Stimulated activated CD8-positive, alpha-beta memory T cell treated with anti-CD3 and anti-CD28 coated beads, Interleukin-4, amount 100 ng/mL, for 48 hours (primary cell): ENCODE data around the gene SPDYE6.
"Not testable (repeated sequence)": the region's sequence is repeated elsewhere in the genome, so short reads cannot be mapped to it uniquely, and the experiment has no call there.

Experiments used
- DNase-seq: peaks from one replicate; pipeline ENCODE4 v3.0.0-alpha.2; 2020

The SPDYE6 gene

DNA sequence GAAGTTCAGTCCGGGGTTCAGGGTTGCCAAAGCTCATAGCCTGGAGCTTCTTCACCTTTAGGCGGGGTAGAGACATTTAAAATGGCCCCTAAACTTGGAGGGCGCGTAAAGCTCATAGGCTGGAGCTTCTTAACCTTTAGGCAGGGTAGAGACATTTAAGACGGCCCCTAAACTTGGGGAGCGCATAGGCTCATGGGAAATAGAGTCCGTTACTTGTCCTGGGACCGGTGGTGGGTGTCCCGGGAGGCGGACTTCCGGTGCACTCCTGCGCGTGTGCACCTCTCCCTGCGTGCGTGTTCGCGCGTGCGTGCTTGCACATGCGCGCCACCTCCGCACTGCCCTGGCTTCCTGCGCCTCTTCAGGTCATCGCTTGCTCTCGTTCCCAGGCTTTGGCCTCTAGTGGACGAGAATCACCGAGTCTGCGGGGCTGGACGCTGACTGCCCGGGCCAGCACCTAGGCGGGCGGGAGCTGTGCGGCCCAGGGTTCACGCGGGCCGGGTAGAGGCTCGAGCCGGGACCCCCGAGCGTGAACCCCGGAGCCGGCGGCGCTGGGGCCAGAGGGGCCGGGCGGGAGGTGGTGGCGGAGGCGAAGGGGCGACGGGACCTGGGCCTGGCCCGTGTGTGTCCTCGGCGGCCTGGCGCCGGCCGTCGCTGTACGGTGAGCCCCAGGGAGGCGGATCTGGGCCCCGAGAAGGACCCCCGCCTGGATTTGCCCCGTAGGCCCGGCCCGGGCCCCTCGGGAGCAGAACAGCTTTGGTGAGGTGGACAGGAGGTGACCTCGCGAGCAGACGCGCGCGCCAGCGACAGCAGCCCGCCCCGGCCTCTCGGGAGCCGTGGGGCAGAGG lies 7.5 kb upstream of the SPDYE6 start:
- peak; percentile 93 for DNase-seq

DNA sequence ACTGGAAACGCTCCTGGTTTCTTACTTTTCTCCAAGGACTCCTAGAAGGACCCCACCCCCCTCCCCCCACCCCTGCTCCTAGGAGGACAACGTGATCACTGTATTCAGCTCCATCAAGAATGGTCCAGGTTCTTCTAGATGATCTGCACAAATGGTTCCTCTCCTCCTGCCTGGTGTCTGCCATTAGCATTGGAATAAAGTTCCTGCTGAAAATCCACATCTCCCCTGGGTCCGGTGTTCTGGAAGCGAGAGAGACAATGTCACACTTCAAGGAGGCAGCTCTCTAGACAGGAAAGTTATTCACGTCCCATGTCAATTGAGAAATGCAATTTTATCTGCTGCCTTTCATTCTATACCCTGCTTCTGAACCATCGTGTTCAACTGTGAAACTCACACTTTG lies 9.3 kb downstream of the SPDYE6 start:
- not testable (repeated sequence) for DNase-seq

DNA sequence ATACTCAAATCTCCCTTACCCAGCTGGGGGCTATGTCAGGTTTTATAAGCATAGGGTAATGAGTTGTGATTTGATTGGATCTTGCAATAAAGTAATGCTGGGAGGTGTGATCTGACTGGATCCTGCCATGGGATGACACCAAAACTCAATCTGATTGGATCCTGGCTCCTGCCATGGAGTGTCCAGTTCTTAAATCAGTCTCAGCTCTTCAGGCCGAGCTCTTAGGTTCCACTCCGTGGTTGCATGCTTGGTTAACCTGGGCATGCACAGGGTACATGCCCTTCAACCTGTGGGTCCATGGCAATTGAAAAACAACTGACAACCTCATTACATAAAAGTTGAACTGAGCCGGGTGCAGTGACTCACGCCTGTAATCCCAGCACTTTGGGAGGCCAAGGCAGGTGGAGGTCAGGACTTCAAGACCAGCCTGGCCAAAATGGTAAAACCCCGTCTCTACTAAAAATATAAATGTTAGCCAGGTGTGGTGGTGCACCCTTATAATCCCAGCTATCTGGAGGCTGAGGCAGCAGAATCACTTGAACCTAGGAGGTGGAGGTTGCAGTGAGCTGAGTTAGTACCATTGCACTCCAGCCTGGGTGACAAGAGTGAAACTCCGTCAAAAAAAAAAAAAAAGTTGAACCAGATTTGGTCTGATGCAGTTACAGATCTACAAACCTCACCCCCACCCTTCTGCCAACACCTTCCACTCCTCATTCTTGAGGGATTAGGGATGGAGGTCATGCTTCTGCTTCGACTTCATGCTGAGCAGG lies 15.5 kb downstream of the SPDYE6 start:
- not testable (repeated sequence) for DNase-seq

DNA sequence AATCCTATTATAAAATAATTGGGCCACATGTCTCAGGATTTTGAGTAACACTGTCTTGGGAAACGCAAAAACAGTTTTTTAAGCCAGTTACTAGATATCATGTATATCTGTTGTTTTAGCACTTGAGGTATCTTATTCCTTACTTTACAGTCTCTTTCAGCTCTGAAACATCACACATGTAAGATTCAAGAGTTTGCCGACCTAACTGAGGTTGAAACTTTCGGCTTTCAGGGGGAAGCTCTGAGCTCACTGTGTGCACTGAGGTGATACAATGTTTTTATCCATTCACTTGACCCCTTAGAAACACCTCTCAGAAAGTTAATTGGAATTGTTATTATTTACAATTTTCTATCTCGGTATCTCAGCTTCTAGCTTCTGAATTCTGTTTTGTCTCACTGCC lies 18.8 kb downstream of the SPDYE6 start:
- DNase-seq, result not testable (repeated sequence)

DNA sequence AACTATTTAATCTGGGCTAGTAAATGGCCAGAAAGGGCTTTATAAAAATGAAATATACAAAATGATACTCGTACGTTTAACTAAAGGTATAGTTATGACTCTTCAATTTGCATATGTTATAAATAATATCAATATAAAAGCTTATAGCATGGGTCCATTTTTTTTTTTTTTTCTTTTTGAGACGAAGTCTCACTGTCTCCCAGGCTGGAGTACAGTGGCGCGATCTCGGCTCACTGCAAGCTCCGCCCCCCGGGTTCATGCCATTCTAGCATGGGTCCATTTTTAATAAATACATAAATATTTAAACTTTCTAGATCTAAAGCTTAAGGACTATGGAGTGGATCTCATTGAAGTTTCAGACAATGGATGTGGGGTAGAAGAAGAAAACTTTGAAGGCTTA lies 19.2 kb downstream of the SPDYE6 start:
- not testable (repeated sequence) for DNase-seq

DNA sequence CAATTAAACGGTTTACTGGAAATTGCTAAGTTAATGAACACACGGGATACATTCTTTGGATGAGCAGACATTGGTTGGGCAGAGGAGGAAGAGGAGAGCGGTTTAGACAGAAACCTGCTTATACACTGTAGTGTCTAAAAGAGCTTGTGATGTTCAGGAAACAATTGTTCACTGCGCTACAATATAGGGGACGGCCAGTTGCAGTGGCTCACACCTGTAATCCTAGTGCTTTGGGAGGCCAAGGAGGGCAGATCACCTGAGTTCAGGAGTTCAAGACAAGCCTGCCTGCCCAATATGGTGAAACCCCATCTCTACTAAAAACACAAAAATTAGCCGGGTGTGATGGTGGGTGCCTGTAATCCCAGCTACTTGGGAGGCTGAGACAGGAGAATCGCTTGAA lies 20.7 kb downstream of the SPDYE6 start:
- not testable (repeated sequence) for DNase-seq

DNA sequence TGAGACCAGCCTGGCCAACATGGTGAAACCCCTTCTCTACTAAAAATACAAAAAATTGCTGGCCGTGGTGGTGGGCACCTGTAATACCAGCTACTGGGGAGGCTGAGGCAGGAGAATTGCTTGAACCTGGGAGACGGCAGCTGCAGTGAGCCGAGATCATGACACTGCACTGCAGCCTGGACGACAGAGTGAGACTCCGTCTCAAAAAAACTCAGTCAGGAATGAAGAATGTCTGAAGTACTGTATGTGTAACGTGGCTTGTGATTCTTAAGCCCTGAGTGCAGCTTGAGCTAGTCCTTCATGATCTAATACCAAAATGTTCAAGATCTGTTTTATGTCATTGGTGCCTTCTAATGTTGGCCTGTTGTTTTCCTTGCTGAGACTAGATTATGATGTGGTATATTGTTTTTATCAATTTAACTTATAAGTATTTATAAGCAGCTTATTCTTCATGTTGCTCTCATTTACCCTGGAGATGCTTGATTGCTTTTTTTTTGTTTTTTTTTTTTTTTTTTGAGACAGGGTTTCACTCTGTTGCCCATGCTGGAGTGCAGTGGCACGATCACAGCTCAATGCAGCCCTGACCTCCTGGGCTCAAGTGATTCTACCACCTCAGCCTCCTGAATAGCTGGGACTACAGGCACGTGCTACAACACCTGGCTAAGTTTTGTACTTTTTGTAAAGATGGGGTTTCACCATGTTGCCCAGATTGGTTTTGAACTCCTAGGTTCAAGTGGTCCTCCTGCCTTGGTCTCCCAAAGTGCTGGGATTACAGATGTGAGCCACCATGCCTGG lies 25.4 kb downstream of the SPDYE6 start:
- not testable (repeated sequence) for DNase-seq

DNA sequence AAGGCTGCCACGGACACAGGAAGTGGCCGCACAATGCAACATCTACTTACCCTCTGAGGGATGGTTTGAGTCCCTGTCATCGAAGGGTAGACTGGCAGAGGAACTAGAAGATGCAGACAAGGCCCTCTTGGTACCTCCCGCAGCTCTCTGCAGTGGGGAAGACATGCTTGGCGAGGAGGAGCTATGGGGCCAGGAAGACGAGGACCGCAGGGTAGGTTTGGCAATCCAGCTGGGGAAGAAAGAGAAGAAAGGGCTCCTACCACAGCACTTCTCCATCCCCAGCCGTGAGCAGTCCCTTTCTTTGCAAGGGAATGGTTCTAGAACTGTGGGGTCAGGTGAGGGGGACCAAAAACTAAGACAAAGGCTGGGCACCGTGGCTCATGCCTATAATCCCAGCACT lies 26.9 kb downstream of the SPDYE6 start:
- not testable (repeated sequence) for DNase-seq

DNA sequence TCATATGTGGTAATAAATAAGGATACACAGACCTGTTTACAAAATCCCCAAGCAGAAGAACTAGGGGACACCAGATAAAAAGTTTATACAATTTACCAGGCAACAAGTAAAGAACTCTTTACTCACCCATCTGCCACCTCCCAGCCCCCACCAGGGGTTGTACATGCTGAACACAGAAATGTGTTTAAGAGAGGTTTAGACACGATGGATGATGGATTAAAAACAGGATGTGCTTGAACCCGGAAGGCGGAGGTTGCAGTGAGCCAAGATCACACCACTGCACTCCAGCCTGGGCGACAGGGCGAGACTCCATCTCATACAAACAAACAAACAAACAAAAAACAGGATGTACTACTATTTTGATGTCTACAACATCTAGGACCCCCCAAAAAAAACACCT lies 27.4 kb downstream of the SPDYE6 start:
- not testable (repeated sequence) for DNase-seq

DNA sequence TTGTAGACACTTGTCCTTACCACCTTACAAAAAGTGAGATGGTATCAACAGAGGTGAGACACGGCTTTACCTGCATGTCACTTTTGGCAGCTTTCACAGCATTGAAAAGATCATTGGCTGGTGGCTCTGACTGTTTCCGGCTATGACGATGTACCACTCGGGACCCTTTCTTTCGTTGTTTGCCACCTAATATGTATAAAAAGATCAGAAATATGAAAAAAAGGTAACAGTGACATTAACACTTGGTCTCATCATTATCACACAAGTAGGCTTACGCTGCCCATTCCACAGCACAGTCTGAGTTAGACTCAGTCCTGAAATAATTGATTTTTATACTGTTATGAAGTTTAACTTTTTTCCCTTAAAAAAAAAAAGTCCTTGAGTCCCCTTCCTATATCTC lies 29.1 kb downstream of the SPDYE6 start:
- not testable (repeated sequence) for DNase-seq

DNA sequence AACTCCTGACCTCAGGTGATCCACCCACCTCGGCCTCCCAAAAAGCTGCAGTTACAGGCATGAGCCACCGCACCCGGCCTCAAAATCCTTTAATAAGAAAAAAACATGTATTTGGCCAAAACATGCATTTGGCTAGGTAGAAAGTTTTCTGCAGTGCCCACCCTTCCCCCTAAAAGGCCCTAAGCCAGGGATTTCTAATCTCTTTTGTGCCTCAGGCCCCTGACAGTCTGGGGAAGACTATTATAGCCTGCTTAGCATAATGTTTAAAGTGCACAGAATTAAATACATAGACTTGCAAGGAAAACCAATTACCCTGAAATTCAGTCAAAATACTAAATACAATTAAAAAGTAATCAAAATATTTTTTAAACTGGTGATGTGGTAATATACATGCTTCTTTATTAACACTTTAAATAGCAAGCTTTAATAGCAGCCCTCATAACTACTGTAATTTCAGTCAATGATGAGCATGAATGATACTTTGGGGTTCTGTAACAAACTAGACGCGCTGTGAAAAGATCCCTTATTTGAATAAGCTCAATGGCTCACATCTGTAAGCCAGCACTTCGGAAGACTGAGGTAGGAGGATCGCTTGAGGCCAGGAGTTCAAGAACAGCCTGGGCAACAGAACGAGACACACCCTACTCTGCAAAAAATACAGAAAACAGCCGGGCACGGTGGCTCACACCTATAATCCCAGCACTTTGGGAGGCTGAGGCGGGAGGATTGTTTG lies 29.9 kb downstream of the SPDYE6 start:
- DNase-seq, result no peak

DNA sequence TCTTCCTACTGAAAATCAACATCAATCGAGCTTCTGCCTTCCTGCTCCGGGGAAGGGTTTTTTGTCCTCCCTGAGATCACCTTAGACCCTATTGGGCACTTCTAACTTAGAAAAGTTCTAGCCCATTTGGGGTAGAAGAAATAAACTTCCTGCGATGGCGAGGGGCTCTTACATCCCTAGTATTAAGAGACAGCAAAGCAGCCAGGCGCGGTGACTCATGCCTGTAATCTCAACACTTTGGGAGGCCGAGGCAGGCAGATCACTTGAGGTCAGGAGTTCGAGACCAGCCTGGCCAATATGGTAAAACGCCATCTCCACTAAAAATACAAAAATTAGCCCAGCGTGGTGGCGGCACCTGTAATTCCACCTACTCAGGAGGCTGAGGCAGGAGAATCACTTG lies 31.1 kb downstream of the SPDYE6 start:
- not testable (repeated sequence) for DNase-seq

DNA sequence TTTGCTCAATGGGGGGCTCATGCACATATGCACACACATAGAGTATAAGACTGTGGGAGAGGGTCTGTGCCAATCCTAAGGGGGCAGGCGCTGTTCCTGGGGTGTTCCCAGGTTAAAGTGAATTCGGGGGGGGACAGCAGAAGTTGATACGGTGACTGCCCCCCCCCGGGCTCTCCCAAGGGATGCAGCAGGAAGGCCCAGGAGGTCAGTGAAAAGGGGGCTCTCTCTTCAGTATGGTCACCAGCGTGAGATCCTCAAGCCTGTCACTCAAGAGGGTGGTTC lies 32.4 kb downstream of the SPDYE6 start:
- DNase-seq, result no peak

DNA sequence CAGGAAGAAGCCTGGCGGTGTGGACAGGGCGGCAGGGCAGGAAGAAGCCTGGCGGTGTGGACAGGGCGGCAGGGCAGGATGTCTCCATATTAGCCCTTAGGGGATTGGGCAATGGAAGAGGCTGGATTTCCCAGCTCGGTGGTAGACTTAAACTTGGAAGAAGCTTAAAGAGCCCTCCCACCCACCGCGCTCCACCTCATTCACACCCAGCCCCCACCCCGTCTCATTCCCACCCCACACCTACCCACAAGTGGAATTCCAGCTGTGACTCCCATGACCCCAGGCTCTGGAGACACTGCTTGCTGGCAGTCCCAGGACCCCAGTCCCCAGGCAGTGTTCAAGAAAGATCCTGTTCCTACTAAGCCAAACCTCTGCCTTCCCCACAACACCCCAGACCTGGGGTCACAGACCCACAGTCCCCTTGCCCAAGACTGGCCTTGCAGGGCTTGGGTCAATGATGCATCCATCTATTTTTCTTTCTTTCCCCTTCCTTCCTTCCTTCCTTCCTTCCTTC lies 34.0 kb downstream of the SPDYE6 start:
- DNase-seq, result no peak

DNA sequence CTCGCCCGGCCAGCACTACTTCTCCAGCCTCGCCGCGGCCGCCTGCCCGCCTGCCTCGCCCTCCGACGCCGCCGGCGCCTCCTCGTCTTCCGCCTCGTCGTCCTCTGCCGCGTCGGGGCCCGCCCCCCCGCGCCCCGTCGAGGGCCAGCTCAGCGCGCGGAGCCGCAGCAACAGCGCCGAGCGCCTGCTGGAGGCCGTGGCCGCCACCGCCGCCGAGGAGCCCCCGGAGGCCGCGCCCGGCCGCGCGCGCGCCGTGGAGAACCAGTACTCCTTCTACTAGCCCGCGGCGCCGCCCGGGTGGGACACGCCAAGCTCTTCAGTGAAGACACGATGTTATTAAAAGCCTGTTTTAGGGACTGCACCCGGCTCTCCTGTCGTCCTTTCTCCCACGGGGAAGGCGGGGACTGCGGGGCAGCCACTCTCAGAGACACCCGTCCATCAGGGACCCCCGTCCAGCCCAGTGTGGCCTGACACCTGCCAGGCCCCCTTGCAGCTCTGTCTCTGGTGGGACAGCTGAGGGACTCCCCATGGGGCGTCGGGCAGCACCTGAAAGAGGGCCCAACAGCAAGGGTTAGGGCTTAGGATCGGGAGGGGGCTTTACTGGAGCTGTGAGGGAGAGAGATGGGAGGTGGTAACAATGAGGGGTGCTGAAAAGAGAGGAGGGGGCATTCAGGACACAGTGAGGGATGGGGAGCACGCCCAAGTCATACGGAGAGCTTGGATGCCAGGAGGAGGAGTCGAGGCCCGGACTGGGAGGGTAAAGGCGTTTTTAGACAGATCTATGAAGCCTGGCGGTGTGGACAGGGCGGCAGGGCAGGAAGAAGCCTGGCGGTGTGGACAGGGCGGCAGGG lies 34.7 kb downstream of the SPDYE6 start:
- DNase-seq, result no peak

DNA sequence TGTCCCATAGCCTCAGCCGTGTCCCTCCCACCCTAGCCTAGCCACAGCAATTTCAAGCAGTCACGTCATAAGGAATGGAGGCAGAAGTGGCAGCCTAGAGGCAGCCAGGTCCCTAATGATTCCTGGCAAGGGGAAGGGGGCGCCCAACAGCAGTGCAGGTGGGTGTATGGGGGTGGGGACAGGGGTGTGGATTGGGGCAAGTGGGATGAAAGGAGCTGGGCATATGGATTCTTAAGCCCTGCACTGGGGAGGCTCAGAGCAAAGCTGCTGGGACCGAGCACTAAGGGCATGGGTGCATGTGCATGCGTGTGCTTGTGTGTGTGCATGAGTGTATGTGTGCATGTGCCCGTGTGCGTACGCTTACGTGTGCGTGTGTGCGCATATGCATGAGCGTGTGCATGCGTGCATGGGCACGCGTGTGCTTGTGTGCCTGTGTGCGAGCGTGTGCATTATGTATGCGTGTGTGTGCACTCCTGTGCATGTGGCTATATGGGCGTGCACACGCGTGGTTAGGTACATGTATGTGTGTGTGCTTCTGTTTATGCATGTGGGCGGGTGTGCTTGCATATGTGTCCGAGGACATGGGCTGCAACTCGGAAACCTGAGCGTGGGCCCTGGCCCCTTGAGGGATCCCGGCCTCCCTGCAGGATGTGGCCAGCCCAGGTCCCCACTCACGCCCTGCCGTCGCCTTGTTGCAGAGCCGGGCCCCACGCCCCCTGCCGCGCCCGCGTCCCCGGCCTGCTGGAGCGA lies 35.5 kb downstream of the SPDYE6 start:
- DNase-seq, result no peak

DNA sequence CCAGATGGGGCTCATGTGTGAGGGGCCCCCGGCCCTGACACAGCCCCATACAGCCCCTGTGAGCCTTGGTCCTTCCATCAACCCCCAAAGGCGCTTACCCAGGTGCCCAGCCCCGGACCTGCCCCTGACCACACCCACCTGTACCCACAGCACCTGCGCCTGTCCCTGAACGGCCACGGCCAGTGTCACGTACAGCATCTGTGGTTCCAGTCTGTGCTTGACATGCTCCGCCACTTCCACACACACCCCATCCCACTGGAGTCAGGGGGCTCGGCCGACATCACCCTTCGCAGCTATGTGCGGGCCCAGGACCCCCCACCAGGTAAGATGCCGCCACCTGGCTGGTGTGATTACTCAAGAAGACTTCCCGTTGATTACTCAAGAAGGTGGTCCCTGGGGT lies 36.1 kb downstream of the SPDYE6 start:
- no peak for DNase-seq

DNA sequence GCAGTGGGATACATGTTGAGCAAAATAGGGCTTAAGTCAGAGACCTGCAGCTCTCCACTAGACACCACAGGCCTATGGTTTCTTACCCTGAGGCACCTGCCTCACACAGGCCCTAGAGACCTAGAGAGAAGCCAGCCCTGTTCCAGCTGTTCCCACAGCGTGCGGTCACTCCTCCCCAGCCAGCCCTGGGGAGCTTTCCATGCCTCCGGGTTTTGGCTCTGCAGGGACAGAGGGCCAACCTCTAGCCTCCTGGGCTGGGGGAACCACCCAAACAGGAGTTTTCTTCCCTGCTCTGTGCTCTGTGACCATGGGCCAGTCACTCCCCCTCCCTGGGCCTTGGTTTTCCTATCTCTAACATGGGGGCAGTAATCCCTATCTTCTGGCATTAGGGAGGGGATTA lies 36.6 kb downstream of the SPDYE6 start:
- DNase-seq, result no peak

DNA sequence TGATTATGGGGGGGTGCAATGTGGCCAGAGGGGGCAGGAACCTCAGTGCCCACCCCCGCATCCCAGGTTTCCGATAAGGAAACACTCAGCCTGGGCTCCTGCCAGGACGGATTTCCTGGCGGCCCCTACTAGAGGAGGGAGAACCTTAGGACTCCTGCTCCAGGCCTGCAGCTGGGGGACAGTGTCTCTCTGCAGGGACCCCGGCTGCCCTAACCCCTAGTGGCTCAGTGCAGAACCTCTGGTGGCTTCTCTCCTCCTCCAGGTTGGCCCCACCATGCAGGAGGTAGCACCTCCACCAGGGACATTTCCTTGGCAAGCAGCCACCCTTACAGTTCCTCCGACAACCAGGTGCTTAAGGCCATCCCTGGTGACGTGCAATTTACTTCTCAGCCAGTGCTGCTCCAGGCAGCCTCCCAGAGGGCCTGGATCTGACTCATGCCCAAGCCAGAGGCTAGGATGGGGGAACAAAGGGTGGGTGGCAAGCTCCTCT lies 37.7 kb downstream of the SPDYE6 start:
- DNase-seq, result no peak

DNA sequence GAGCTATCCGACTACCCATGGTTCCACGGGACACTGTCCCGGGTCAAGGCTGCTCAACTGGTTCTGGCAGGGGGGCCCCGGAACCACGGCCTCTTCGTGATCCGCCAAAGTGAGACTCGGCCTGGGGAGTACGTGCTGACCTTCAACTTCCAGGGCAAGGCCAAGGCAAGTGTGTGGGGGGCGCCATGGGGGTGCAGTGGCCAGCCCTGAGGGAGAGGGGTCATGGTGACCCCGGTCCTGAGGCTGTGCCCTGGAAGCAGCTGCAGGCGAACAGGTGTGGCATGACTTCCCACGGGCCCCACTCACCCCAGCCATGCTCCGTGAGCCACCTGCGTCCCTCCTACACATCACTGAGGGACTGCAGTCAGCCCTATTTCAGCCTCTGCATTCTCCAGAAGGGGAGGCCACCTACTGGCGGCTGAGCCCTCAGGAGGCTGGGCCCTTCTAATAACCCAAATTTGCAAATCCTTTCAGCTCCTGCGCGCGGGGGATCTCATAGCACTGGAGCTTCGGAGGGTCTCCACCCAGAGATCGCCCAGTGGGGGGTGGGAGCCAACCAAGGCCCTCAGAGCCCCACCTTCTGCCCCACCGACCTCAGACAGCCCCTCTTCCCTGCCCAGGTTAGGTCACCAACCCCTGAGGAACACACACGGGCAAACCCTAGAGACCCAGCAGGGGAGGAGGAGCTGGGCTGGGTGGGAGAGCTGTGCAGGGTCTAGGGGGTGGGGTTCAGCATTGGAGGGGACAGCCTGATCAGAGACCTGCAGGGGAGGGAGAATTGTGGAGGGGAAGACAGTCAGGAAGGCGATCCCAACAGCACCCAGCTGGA lies 38.8 kb downstream of the SPDYE6 start:
- DNase-seq, result no peak
